ENCODE measurements around the gene PPP3CA.
"Not testable (repeated sequence)": the region's sequence is repeated elsewhere in the genome, so short reads cannot be mapped to it uniquely, and the experiment has no call there.

The PPP3CA gene

GRCh38 chr4:101182688-101183087, 164.6 kb downstream of the PPP3CA start:
- in situ Hi-C loops (cut with MboI; ENCODE audit: low sequenced_read_pairs), result not testable (repeated sequence)

GRCh38 chr4:101178731-101179130, 168.6 kb downstream of the PPP3CA start:
- in situ Hi-C loops (cut with MboI; ENCODE audit: low sequenced_read_pairs), result no loop called here

- in situ Hi-C loops (cut with MboI; ENCODE audit: low sequenced_read_pairs), result no loop called here
Observed at GRCh38 chr4:101177154-101177553, 170.2 kb downstream of the PPP3CA start.

- in situ Hi-C loops (cut with MboI; ENCODE audit: low sequenced_read_pairs), result no loop called here
Observed at GRCh38 chr4:101175896-101176676, 171.2 kb downstream of the PPP3CA start.

- in situ Hi-C loops (cut with MboI; ENCODE audit: low sequenced_read_pairs), result loop anchor here (25.0 kb wide), 1 partner anchor 562 kb away; no protein-coding TSS in a partner anchor
Observed at GRCh38 chr4:101174679-101175345, 172.5 kb downstream of the PPP3CA start.

GRCh38 chr4:101172369-101172768, 175.0 kb downstream of the PPP3CA start:
- in situ Hi-C loops (cut with MboI; ENCODE audit: low sequenced_read_pairs), result loop anchor here (25.0 kb wide), 1 partner anchor 565 kb away; no protein-coding TSS in a partner anchor

- in situ Hi-C loops (cut with MboI; ENCODE audit: low sequenced_read_pairs), result loop anchor here (25.0 kb wide), 1 partner anchor 566 kb away; no protein-coding TSS in a partner anchor
Observed at GRCh38 chr4:101171747-101172146, 175.6 kb downstream of the PPP3CA start.

- in situ Hi-C loops (cut with MboI; ENCODE audit: low sequenced_read_pairs), result loop anchor here (25.0 kb wide), 1 partner anchor 568 kb away; no protein-coding TSS in a partner anchor
Observed at GRCh38 chr4:101169044-101170014, 178.0 kb downstream of the PPP3CA start.

GRCh38 chr4:101163936-101164335, 183.4 kb downstream of the PPP3CA start:
- in situ Hi-C loops (cut with MboI; ENCODE audit: low sequenced_read_pairs), result loop anchor here (25.0 kb wide), 1 partner anchor 573 kb away; no protein-coding TSS in a partner anchor

GRCh38 chr4:101162990-101163380, 184.3 kb downstream of the PPP3CA start:
- in situ Hi-C loops (cut with MboI; ENCODE audit: low sequenced_read_pairs), result loop anchor here (25.0 kb wide), 1 partner anchor 574 kb away; no protein-coding TSS in a partner anchor

- in situ Hi-C loops (cut with MboI; ENCODE audit: low sequenced_read_pairs), result loop anchor here (25.0 kb wide), 1 partner anchor 576 kb away; no protein-coding TSS in a partner anchor
Observed at GRCh38 chr4:101160792-101161592, 186.3 kb downstream of the PPP3CA start.

- in situ Hi-C loops (cut with MboI; ENCODE audit: low sequenced_read_pairs), result loop anchor here (25.0 kb wide), 1 partner anchor 579 kb away; no protein-coding TSS in a partner anchor
Observed at GRCh38 chr4:101158507-101158906, 188.8 kb downstream of the PPP3CA start.

GRCh38 chr4:101158134-101158482, 189.2 kb downstream of the PPP3CA start:
- in situ Hi-C loops (cut with MboI; ENCODE audit: low sequenced_read_pairs), result loop anchor here (25.0 kb wide), 1 partner anchor 579 kb away; no protein-coding TSS in a partner anchor

GRCh38 chr4:101157415-101158133, 189.8 kb downstream of the PPP3CA start:
- in situ Hi-C loops (cut with MboI; ENCODE audit: low sequenced_read_pairs), result loop anchor here (25.0 kb wide), 1 partner anchor 580 kb away; no protein-coding TSS in a partner anchor

GRCh38 chr4:101156619-101157310, 190.6 kb downstream of the PPP3CA start:
- in situ Hi-C loops (cut with MboI; ENCODE audit: low sequenced_read_pairs), result loop anchor here (25.0 kb wide), 1 partner anchor 581 kb away; no protein-coding TSS in a partner anchor

- in situ Hi-C loops (cut with MboI; ENCODE audit: low sequenced_read_pairs), result loop anchor here (25.0 kb wide), 1 partner anchor 581 kb away; no protein-coding TSS in a partner anchor
Observed at GRCh38 chr4:101155945-101156344, 191.4 kb downstream of the PPP3CA start.

GRCh38 chr4:101155368-101155767, 192.0 kb downstream of the PPP3CA start:
- in situ Hi-C loops (cut with MboI; ENCODE audit: low sequenced_read_pairs), result loop anchor here (25.0 kb wide), 1 partner anchor 582 kb away; no protein-coding TSS in a partner anchor

- in situ Hi-C loops (cut with MboI; ENCODE audit: low sequenced_read_pairs), result loop anchor here (25.0 kb wide), 1 partner anchor 584 kb away; no protein-coding TSS in a partner anchor
Observed at GRCh38 chr4:101153653-101154052, 193.7 kb downstream of the PPP3CA start.
